Mammary epithelial cell (primary cell): ENCODE data around the gene VAV2.

ENCODE experiments used
- EZH2 ChIP-seq: IDR thresholded peaks from 2 replicates; pipeline ENCODE4 v1.6.1; 2012; ENCODE audit warnings: low read length, inconsistent platforms, borderline replicate concordance
- TF ChIP-seq, protein P1 (sequence below), 2 donors: IDR thresholded peaks in 1 of 2; conservative IDR thresholded peaks in 1 of 2; 2 replicates each; pipeline ENCODE4 v1.5.1; 2011 to 2012; ENCODE audit warnings: inconsistent platforms in 2 of 2, low read length in 2 of 2, mild to moderate bottlenecking in 2 of 2, control low read depth in 1 of 2, low read depth in 1 of 2; ENCODE audit not compliant: insufficient read depth in 1 of 2; ENCODE audit errors: extremely low read depth in 1 of 2

- TF ChIP-seq, protein P1, sequence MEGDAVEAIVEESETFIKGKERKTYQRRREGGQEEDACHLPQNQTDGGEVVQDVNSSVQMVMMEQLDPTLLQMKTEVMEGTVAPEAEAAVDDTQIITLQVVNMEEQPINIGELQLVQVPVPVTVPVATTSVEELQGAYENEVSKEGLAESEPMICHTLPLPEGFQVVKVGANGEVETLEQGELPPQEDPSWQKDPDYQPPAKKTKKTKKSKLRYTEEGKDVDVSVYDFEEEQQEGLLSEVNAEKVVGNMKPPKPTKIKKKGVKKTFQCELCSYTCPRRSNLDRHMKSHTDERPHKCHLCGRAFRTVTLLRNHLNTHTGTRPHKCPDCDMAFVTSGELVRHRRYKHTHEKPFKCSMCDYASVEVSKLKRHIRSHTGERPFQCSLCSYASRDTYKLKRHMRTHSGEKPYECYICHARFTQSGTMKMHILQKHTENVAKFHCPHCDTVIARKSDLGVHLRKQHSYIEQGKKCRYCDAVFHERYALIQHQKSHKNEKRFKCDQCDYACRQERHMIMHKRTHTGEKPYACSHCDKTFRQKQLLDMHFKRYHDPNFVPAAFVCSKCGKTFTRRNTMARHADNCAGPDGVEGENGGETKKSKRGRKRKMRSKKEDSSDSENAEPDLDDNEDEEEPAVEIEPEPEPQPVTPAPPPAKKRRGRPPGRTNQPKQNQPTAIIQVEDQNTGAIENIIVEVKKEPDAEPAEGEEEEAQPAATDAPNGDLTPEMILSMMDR (conservative IDR thresholded peaks at IDR 0.05 in 1 of 2, IDR thresholded peaks at IDR 0.05 in 1 of 2; ENCODE audit: extremely low read depth in 1 of 2, insufficient read depth in 1 of 2, low read depth in 1 of 2, low read length in 2 of 2) = no peak
- no peak for TF ChIP-seq EZH2
Measured at GRCh38 chr9:133929599-133929998, 62.5 kb downstream of the VAV2 start.
